Mesodermal cell (in vitro differentiated cells): ENCODE results near the gene FZD7. TPM values are rescaled to one million over a fixed set of nuclear protein-coding genes. Genes with fewer than 3 reads are reported as not detected.

ENCODE experiments used
- H3K27ac ChIP-seq: 2 replicates; pipeline ENCODE4 v1.7.0; 2013; ENCODE audit warnings: mild to moderate bottlenecking, low read depth, low read length, moderate library complexity; ENCODE audit not compliant: severe bottlenecking
- H3K36me3 ChIP-seq: 2 replicates; pipeline ENCODE4 v1.7.1; 2013; ENCODE audit warnings: mild to moderate bottlenecking, low read length, moderate library complexity; ENCODE audit not compliant: control insufficient read depth, insufficient read depth
- H3K4me1 ChIP-seq: one replicate; pipeline ENCODE4 v1.7.1; 2013; ENCODE audit warnings: mild to moderate bottlenecking, low read length; ENCODE audit not compliant: insufficient read depth, control insufficient read depth, poor library complexity, severe bottlenecking
- H3K4me3 ChIP-seq: 2 replicates; pipeline ENCODE4 v1.7.0; 2013; ENCODE audit warnings: low read length, control low read depth, mild to moderate bottlenecking; ENCODE audit not compliant: insufficient read depth, poor library complexity, severe bottlenecking; ENCODE audit errors: extremely low read depth
- H3K9me3 ChIP-seq: 2 replicates; pipeline ENCODE4 v1.7.1; 2013; ENCODE audit warnings: mild to moderate bottlenecking, low read length, moderate library complexity; ENCODE audit not compliant: control insufficient read depth
- WGBS, 2 experiments: methylation state at CpG; one replicate each; pipeline ENCODE4 v1.1.5; 2013; ENCODE audit warnings: missing lambda C conversion rate in 2 of 2; ENCODE audit not compliant: insufficient coverage in 2 of 2; 5-methylcytosine and 5-hydroxymethylcytosine counted together
- polyA plus RNA-seq, 2 experiments: library from polyadenylated mRNA; stranded (reverse); fragments of 50-300 nt; gene quantifications; one replicate each; pipeline ENCODE4 v1.2.3, GENCODE V29; 2013

FZD7 gene
- 36.1 TPM for polyA plus RNA-seq (2013, experiment 1 of 2)
- 30.4 TPM for polyA plus RNA-seq (2013, experiment 2 of 2)

DNA sequence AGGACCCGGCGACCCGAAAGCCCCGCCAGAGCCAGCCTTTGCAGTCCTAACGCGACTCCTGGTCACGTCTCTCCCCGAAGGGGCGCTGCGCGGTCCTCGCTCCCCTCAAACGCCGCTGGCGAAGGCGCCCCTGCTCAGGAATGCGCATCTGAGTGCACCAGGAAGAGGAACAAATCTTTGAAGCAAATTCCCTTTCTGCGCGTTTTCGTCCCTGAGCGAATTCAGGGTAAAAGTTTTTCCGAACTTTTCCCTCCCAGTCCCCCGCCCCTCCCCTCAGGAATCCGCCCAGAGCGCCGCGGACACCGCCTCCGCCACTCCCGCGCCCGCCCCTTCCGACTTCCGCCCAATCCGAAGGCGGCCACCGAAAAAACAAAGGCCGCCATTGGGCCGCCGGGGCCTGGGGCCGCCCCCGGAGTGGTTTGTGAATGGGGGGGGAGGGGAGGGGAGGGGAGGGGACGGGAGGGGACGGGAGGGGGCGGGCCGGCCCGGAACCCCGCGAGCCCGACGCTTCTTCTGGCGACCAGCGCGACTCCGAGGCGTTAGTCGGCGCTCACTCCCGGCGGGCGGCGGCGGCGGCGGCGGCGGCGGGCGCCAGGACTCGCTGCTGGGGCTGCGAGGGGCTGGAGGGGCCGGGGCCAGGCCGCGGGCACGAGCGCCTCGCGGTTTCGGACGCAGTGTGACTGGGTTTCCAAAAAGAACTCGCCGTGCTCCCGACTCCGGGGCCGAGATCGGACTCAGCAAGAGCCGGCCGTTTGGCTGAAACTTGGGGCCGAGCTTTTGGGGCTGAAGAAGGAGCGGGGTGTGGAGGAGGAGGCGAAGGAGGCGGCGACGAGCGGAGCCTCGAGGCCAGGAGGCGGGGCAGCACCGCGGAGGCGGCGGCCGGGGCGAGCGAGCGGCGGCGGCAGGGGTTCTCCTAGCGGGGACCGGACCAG, at the start of gene FZD7:
Gene FZD7, plus strand, starts transcription at position 539 of the 932 bp plus-strand sequence. CDS start 793 bp downstream, outside the sequence.
- Histone ChIP-seq H3K36me3 (peaks cover 10% of the 10 kb centered on the region), H3K4me1 (peaks cover 16% of the 10 kb centered on the region), H3K27ac (peak within 1 kb of the TSS; percentile 99), H3K9me3 (no peaks in the 10 kb centered on the region), H3K4me3 (peak within 1 kb of the TSS; percentile 68)
- 0 to 1% methylated on average over 64 to 87 of the region's 109 CpGs for WGBS, 2 experiments

DNA sequence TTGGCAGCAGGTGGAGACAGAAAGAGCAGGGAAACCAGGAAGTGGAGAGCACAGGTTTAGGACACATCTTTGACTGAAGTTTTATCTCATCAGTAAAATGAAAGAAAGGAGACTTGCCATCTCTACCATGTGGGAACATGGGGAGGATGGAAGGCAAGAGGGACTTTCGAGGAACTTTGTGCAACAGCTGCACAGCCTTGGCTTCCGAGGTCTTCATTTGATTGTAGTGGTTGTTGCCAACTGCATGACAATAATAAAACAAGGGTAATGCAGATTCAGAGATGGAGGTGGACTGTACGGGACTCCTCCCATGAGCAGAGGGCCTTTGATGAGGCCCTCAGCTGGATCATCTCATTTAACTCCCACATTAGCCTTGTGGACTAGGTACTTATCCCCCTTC, 49.3 kb upstream of the FZD7 start:
- Histone ChIP-seq H3K4me3 (no peak overlapping the region), H3K9me3 (no peaks in the 10 kb centered on the region), H3K36me3 (no peaks in the 10 kb centered on the region), H3K4me1 (no peaks in the 10 kb centered on the region), H3K27ac (no peak overlapping the region)
- 89 to 96% methylated on average over 1 to 2 of the region's 3 CpGs for WGBS, 2 experiments

DNA sequence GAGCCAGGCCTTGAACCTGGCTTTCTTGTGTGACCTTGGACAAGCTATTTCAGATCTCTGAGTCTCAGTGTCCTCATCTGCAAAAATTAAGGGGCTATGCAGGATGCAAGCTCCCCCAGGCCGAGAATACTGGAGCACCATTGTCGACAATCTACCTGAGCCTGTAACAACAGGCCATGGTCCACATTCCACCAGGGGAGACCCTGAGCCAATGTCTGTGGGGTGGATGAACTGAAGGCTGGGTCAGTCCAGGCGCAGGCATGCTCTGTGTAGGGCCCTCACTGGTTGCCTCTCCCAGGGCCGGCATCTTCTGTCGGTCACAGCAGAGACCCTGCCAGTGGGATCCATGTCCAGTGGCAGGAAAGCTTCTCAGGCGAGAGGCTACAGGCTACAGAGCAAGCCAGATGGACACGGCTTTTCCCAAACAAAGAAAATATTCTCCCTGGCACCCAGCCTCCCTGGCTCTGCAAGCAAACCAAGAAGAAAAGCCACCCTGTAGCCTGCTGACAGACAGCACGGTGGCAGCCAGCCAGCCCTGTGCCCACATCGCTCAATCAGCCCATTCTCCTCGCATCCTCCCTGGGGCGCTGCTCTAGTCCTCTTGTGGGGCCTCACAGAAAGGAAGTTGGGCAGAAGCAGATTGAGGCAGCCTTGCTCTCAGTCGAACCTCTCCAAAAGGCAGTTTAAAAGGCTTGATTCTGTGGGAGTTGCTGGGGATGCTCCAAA, 48.7 kb upstream of the FZD7 start:
- no peaks in the 10 kb centered on the region for H3K9me3 ChIP-seq
- H3K27ac ChIP-seq, result no peak overlapping the region
- WGBS, 2 experiments, result 89% methylated on average over 10 of the region's 12 CpGs

DNA sequence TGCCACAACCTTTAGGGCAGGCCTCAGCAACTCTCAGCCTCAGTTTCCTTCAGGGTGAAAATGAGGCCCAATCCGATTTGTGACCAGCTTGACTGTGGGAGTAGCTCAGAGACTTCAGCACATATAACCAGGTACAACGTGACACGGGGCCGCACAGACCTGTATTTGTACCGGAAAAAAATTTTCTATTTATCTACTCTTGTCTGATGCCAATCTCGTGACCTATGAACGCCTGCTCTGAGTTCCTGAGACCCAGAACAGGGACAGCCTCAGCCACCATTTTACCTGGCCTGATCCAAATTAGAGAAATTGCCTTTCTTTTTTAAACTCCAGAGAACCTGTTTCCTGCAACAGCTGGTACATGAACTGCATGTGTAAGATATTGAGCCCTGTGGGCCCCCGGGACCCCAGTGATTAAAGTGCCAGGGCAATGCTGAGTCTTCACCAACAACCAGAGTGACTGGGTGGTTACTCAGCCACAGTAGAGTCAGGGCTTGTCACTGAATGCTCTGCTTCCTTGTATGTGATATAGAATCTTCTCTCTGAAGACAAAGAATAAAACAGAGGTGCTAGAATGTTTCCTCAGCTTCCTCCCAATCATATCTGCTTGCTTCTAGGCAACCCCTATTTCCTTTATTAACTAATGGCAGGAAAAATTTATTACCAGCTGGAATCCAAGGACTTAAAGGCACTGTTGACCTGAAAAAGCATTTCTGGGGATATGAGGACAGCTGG, 47.8 kb upstream of the FZD7 start:
- no peaks in the 10 kb centered on the region for H3K36me3 ChIP-seq
- no peak overlapping the region for H3K27ac ChIP-seq
- WGBS, 2 experiments, result 96 to 99% methylated on average over 8 of the region's 8 CpGs
- no peaks in the 10 kb centered on the region for H3K9me3 ChIP-seq
- no peaks in the 10 kb centered on the region for H3K4me1 ChIP-seq
- H3K4me3 ChIP-seq, result no peak overlapping the region

More for the DNA sequence above, 48.7 kb upstream of the FZD7 start:
- no peak overlapping the region for H3K4me3 ChIP-seq
- no peaks in the 10 kb centered on the region for H3K36me3 ChIP-seq
- H3K4me1 ChIP-seq, result no peaks in the 10 kb centered on the region

DNA sequence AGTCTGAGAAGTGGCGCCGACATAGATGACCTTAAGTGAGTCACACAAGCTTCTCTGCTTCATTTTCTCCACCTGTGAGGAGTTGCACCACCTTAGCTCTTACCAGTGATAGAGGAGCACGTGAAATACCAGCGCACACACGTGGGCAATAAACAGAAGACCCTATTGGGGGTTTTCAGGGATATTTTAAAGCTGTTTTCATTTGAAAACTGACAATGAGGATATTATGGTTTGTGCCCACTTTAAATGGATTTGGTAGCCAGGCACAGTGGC, 47.3 kb upstream of the FZD7 start:
- no peaks in the 10 kb centered on the region for H3K9me3 ChIP-seq

DNA sequence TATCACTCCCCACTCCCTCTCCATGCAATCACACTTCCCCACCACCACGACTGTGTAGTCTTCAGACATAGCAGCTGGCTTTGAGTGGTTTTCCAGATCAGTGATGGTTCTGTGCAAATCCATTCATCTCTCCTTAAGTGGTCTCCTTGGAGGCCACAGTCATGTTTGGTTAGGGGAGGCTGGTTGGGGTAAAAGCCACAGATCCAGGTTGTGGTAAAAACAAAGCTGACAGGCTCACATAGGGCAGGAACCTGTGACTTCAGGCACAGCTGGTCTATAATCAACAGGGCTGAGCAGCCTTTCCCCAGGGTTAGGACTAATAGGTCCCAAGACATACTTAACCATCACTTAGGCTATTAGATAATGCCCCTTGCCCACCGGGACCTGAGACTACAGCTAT, 46.2 kb upstream of the FZD7 start:
- Histone ChIP-seq H3K27ac (no peak overlapping the region), H3K36me3 (no peaks in the 10 kb centered on the region), H3K4me1 (no peaks in the 10 kb centered on the region), H3K4me3 (no peak overlapping the region), H3K9me3 (no peaks in the 10 kb centered on the region)
- 86 to 90% methylated on average over 1 to 2 of the region's 2 CpGs for WGBS, 2 experiments

More for the DNA sequence above, 47.3 kb upstream of the FZD7 start:
- H3K27ac ChIP-seq, result no peak overlapping the region
- H3K4me1 ChIP-seq, result no peaks in the 10 kb centered on the region
- no peaks in the 10 kb centered on the region for H3K36me3 ChIP-seq
- no peak overlapping the region for H3K4me3 ChIP-seq
- 88 to 90% methylated on average over 5 of the region's 5 CpGs for WGBS, 2 experiments

GRCh38 chr2:201990069-201990468, 43.6 kb upstream of the FZD7 start:
- H3K4me3 ChIP-seq, result no peak overlapping the region
- no peaks in the 10 kb centered on the region for H3K4me1 ChIP-seq
- no peaks in the 10 kb centered on the region for H3K9me3 ChIP-seq
- no peaks in the 10 kb centered on the region for H3K36me3 ChIP-seq
- WGBS, 2 experiments, result no CpG with 5 or more reads among the region's 2 CpGs
- H3K27ac ChIP-seq, result no peak overlapping the region

DNA sequence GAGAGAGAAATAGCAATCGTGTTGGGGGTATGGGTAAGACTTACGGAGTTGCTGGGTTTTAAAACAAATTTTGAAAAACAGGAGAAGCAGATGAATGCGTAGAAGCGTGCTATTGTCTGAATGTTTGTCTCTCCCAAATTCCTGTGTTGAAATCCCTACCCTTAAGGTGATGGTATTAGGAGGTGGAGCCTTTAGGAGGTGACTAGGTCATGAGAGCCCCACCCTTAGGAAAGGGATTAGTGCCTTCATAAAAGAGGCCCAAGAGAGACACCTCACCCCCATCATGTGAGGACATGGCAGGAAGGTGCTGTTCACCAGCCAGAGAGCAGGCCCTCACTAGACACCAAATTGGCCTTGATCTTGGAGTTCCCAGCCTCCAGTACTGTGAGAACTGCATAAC, 40.7 kb upstream of the FZD7 start:
- no peaks in the 10 kb centered on the region for H3K9me3 ChIP-seq
- peaks cover 8% of the 10 kb centered on the region for H3K4me1 ChIP-seq
- H3K27ac ChIP-seq, result no peak overlapping the region
- H3K36me3 ChIP-seq, result no peaks in the 10 kb centered on the region
- 97% methylated on average over 4 of the region's 4 CpGs; no CpG with 5 or more reads in 1 of the 2 experiments for WGBS, 2 experiments
- H3K4me3 ChIP-seq, result no peak overlapping the region

DNA sequence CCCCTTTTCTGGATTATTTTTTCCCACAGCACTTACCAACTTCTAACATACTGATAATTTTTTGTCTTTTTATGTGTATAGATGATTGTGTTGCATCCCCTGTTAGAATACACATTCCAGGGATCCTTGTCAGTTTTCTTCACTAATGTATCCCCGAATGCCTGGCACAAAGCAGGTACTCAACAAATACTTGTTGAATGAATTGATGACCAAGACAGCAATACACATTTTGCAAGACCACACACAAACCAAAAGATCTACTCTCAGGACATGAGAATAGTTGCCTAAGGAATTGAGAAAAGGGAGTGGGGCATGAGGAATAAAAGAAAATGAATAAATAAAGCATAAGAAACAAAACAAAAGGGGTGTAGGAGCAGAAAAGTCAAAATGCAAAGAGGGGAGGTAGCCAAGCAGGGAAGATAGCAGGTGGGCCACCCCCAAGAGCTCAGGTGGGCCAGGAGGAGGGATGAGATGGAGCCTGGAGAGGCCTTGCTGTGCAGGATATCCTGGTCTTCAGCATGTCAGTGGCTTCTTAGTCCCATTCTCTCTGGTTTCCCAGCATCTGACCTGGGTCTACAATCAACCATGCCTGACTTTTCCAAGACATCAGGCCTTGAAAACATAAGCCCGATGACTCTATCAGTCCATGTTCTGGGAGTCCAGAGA, 38.5 kb upstream of the FZD7 start:
- H3K36me3 ChIP-seq, result no peaks in the 10 kb centered on the region
- 100% methylated on average over 1 of the region's 2 CpGs for WGBS, 2 experiments

DNA sequence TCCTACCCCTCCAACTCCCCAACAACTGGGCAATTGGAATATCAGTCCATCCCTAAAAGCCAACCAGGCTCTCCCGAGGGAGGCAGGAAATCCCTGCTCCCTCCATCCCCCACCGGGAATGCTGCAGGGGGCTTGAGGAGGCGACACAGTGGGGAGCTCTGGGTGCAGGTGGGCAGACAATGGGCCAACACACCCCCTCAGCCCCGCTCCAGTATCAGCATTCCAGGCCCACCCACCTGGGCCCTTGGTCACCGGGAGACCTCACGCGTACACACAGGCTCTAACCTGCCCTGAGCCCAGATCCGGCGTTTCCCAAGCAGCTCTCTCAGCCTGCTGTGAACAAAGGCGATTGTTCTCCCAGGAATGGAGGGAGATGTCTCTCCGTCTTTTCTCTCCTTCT, 37.6 kb upstream of the FZD7 start:
- WGBS, 2 experiments, result 13 to 16% methylated on average over 3 to 5 of the region's 11 CpGs
- peaks cover 8% of the 10 kb centered on the region for H3K4me1 ChIP-seq
- no peak overlapping the region for H3K27ac ChIP-seq
- no peak overlapping the region for H3K4me3 ChIP-seq
- no peaks in the 10 kb centered on the region for H3K36me3 ChIP-seq
- no peaks in the 10 kb centered on the region for H3K9me3 ChIP-seq

More for the DNA sequence above, 38.5 kb upstream of the FZD7 start:
- Histone ChIP-seq H3K9me3 (no peaks in the 10 kb centered on the region), H3K4me3 (no peak overlapping the region), H3K4me1 (peaks cover 8% of the 10 kb centered on the region), H3K27ac (no peak overlapping the region)
